ENCODE measurements around the gene PLEKHN1.
"Not testable (repeated sequence)": the region's sequence is repeated elsewhere in the genome, so short reads cannot be mapped to it uniquely, and the experiment has no call there.

PLEKHN1 gene

GRCh38 chr1:1013105-1013921 is 47.0 kb downstream of the PLEKHN1 start, which contains the start of gene ISG15:
Gene ISG15, plus strand, starts transcription at chr1:1013497. Its CDS starts 77 bp downstream, at chr1:1013574.
- peak within 1 kb of the TSS; percentile 69 for H3K4me3 ChIP-seq (ENCODE audit: low read depth, low read length)
- H3K36me3 ChIP-seq (replicated peaks): no peaks in the 10 kb centered on the region
- TF ChIP-seq CTCF (IDR thresholded peaks at IDR 0.05; ENCODE audit: low read depth, low read length, missing control alignments): peak; percentile 2
- H3K27ac ChIP-seq: peak within 1 kb of the TSS; percentile 71
- H3K27me3 ChIP-seq (replicated peaks): no peaks in the 10 kb centered on the region
- peak; percentile 86 for DNase-seq
- in situ Hi-C loops (cut with HindIII; ENCODE audit: low pct_ligation_motif_present, low sequenced_read_pairs): no loop called here

- peak overlapping the region; percentile 69 for H3K4me3 ChIP-seq (ENCODE audit: low read depth, low read length)
- H3K27me3 ChIP-seq (replicated peaks): no peaks in the 10 kb centered on the region
- peak overlapping the region; percentile 71 for H3K27ac ChIP-seq
- TF ChIP-seq CTCF (IDR thresholded peaks at IDR 0.05; ENCODE audit: low read depth, low read length, missing control alignments): no peak
- no peaks in the 10 kb centered on the region for H3K36me3 ChIP-seq (replicated peaks)
- DNase-seq: no peak
- in situ Hi-C loops (cut with HindIII; ENCODE audit: low pct_ligation_motif_present, low sequenced_read_pairs): no loop called here
Observed at GRCh38 chr1:1013922-1014648, 47.8 kb downstream of the PLEKHN1 start.

- TF ChIP-seq CTCF (IDR thresholded peaks at IDR 0.05; ENCODE audit: low read depth, low read length, missing control alignments): peak; percentile 65
- in situ Hi-C loops (cut with HindIII; ENCODE audit: low pct_ligation_motif_present, low sequenced_read_pairs): no loop called here
- H3K27me3 ChIP-seq (replicated peaks): no peaks in the 10 kb centered on the region
- no peak overlapping the region for H3K4me3 ChIP-seq (ENCODE audit: low read depth, low read length)
- no peak for DNase-seq
- no peaks in the 10 kb centered on the region for H3K36me3 ChIP-seq (replicated peaks)
- H3K27ac ChIP-seq: peak overlapping the region; percentile 33
Observed at GRCh38 chr1:1014799-1015681, 48.8 kb downstream of the PLEKHN1 start.

- H3K36me3 ChIP-seq (replicated peaks); H3K4me3 ChIP-seq (ENCODE audit: low read depth, low read length); in situ Hi-C loops (cut with HindIII; ENCODE audit: low pct_ligation_motif_present, low sequenced_read_pairs); H3K27me3 ChIP-seq (replicated peaks); H3K27ac ChIP-seq; DNase-seq: not testable (repeated sequence)
Observed at GRCh38 chr1:1017397-1018320, 51.4 kb downstream of the PLEKHN1 start.

GRCh38 chr1:1018321-1018685 is 52.0 kb downstream of the PLEKHN1 start:
- H3K27ac ChIP-seq; in situ Hi-C loops (cut with HindIII; ENCODE audit: low pct_ligation_motif_present, low sequenced_read_pairs); H3K27me3 ChIP-seq (replicated peaks); DNase-seq; H3K4me3 ChIP-seq (ENCODE audit: low read depth, low read length); H3K36me3 ChIP-seq (replicated peaks): not testable (repeated sequence)
